ENCODE data around the gene TNS1. TPM values are rescaled to one million over a fixed set of nuclear protein-coding genes. Genes with fewer than 3 reads are reported as not detected.

TNS1 gene
- total RNA-seq, 1 experiment from 2014 or later: 6.2 TPM

DNA sequence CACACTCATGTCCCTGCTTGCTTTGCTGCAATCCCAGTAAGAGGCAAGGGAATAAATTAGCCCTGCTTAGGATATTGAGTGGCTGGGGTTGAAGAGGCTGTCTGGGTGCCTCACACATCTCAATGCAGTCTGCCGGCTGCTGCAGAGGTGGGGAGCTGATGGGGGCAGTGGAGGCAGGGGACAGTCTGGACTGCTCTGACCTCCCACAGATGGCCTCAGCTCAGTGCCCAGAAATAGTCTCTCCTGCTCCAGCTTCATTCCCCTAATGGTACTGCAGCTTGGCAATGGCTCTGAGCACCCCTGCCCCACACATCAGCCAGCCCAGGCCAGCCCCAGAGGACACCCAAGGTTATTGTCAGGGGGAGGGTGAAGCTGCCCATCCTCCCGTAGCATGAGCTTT is 21.5 kb upstream of the TNS1 start:
- no peaks in the 10 kb centered on the region for H4K20me1 ChIP-seq (ENCODE audit: insufficient read depth)
- BruUV-seq (replicated peaks): no TSS peak
- intact Hi-C loops (cut with micrococcal nuclease): no loop called here
- no peak for ATAC-seq
- H3K9ac ChIP-seq (ENCODE audit: low read length): no peak overlapping the region
- no peaks in the 10 kb centered on the region for H3K36me3 ChIP-seq (ENCODE audit: control insufficient read depth in 1 of 2, insufficient read depth in 2 of 2, low read length in 2 of 2)
- no peak overlapping the region for H2AFZ ChIP-seq (ENCODE audit: low read depth, low read length, poor library complexity, severe bottlenecking)
- no peaks in the 10 kb centered on the region for H3K27me3 ChIP-seq (ENCODE audit: insufficient read depth, low read length)
- DNase-seq (ENCODE audit: low read depth, low spot score): no peak
- no peaks in the 10 kb centered on the region for H3K4me1 ChIP-seq (ENCODE audit: control insufficient read depth in 1 of 2, insufficient read depth in 2 of 2, low read length in 2 of 2)
- CTCF ChIA-PET: interaction anchor here (1.1 kb wide), 2 partner anchors 11 to 239 kb away, joined by 3 to 4 read pairs; no protein-coding TSS in a partner anchor
- H3K9me3 ChIP-seq (ENCODE audit: control insufficient read depth in 1 of 2, insufficient read depth in 1 of 2, low read depth in 1 of 2, low read length in 2 of 2): no peaks in the 10 kb centered on the region
- no peaks in the 10 kb centered on the region for H3K79me2 ChIP-seq (ENCODE audit: insufficient read depth, low read length)
- H3K9me2 ChIP-seq (ENCODE audit: insufficient read depth): no peaks in the 10 kb centered on the region
- RAD21 ChIA-PET (ENCODE audit: low non-redundant PET in 1 of 2, low total read pairs in 2 of 2, uncharacterized antibody in 2 of 2, unreplicated experiment in 2 of 2): no interaction called here
- TF ChIP-seq EGR1 (IDR thresholded peaks at IDR 0.05; ENCODE audit: low read depth) (no peak), SP1 (IDR thresholded peaks at IDR 0.05; ENCODE audit: low read depth) (no peak), CEBPB (IDR thresholded peaks at IDR 0.05; ENCODE audit: low read depth) (no peak), ZFX (IDR thresholded peaks at IDR 0.05) (no peak), FOSL1 (IDR thresholded peaks at IDR 0.05; ENCODE audit: low read depth) (no peak), TCF7L2 (IDR thresholded peaks at IDR 0.05; ENCODE audit: borderline replicate concordance, extremely low read depth, insufficient read depth, insufficient read length) (no peak)
- TF ChIP-seq, protein P1, sequence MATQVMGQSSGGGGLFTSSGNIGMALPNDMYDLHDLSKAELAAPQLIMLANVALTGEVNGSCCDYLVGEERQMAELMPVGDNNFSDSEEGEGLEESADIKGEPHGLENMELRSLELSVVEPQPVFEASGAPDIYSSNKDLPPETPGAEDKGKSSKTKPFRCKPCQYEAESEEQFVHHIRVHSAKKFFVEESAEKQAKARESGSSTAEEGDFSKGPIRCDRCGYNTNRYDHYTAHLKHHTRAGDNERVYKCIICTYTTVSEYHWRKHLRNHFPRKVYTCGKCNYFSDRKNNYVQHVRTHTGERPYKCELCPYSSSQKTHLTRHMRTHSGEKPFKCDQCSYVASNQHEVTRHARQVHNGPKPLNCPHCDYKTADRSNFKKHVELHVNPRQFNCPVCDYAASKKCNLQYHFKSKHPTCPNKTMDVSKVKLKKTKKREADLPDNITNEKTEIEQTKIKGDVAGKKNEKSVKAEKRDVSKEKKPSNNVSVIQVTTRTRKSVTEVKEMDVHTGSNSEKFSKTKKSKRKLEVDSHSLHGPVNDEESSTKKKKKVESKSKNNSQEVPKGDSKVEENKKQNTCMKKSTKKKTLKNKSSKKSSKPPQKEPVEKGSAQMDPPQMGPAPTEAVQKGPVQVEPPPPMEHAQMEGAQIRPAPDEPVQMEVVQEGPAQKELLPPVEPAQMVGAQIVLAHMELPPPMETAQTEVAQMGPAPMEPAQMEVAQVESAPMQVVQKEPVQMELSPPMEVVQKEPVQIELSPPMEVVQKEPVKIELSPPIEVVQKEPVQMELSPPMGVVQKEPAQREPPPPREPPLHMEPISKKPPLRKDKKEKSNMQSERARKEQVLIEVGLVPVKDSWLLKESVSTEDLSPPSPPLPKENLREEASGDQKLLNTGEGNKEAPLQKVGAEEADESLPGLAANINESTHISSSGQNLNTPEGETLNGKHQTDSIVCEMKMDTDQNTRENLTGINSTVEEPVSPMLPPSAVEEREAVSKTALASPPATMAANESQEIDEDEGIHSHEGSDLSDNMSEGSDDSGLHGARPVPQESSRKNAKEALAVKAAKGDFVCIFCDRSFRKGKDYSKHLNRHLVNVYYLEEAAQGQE (IDR thresholded peaks at IDR 0.05; ENCODE audit: low read depth): no peak
- no peak overlapping the region for H3K4me3 ChIP-seq (replicated peaks in 1 of 2; ENCODE audit: low read depth in 1 of 2, low read length in 2 of 2)
- no peak overlapping the region for H3K4me2 ChIP-seq (ENCODE audit: low read length)
- no peak overlapping the region for H3K27ac ChIP-seq (ENCODE audit: low read depth, low read length)
- POLR2A ChIA-PET: no interaction called here

- no TSS peak for BruUV-seq (replicated peaks)
- H3K4me1 ChIP-seq (ENCODE audit: control insufficient read depth in 1 of 2, insufficient read depth in 2 of 2, low read length in 2 of 2): no peaks in the 10 kb centered on the region
- no peak overlapping the region for H2AFZ ChIP-seq (ENCODE audit: low read depth, low read length, poor library complexity, severe bottlenecking)
- POLR2A ChIA-PET: no interaction called here
- H3K9ac ChIP-seq (ENCODE audit: low read length): no peak overlapping the region
- no peak for TF ChIP-seq MAX (IDR thresholded peaks at IDR 0.05)
- TF ChIP-seq EGR1 (IDR thresholded peaks at IDR 0.05; ENCODE audit: low read depth): no peak
- H3K9me3 ChIP-seq (ENCODE audit: control insufficient read depth in 1 of 2, insufficient read depth in 1 of 2, low read depth in 1 of 2, low read length in 2 of 2): no peaks in the 10 kb centered on the region
- RAD21 ChIA-PET (ENCODE audit: low non-redundant PET in 1 of 2, low total read pairs in 2 of 2, uncharacterized antibody in 2 of 2, unreplicated experiment in 2 of 2): no interaction called here
- intact Hi-C loops (cut with micrococcal nuclease): no loop called here
- H3K27me3 ChIP-seq (ENCODE audit: insufficient read depth, low read length): no peaks in the 10 kb centered on the region
- CTCF ChIA-PET: no interaction called here
- no peak overlapping the region for H3K27ac ChIP-seq (ENCODE audit: low read depth, low read length)
- DNase-seq (ENCODE audit: low read depth, low spot score) (no peak), ATAC-seq (no peak)
- no peaks in the 10 kb centered on the region for H3K9me2 ChIP-seq (ENCODE audit: insufficient read depth)
- H3K36me3 ChIP-seq (ENCODE audit: control insufficient read depth in 1 of 2, insufficient read depth in 2 of 2, low read length in 2 of 2): no peaks in the 10 kb centered on the region
- H3K4me3 ChIP-seq (replicated peaks in 1 of 2; ENCODE audit: low read depth in 1 of 2, low read length in 2 of 2): no peak overlapping the region
- H3K4me2 ChIP-seq (ENCODE audit: low read length): no peak overlapping the region
- H4K20me1 ChIP-seq (ENCODE audit: insufficient read depth): no peaks in the 10 kb centered on the region
- no peaks in the 10 kb centered on the region for H3K79me2 ChIP-seq (ENCODE audit: insufficient read depth, low read length)
These were observed 20.8 kb upstream of the TNS1 start for GRCh38 chr2:218023636-218024035.

Measured in HCT116 (cell line).